Activated CD4-positive, alpha-beta T cell treated with anti-CD3 and anti-CD28 coated beads, Interleukin-2, amount 50 U/mL, for 48 hours (primary cell): ENCODE data around the gene CUZD1.

Experiments
- DNase-seq, 2 experiments: peaks; one replicate each; pipeline ENCODE4 v3.0.0-alpha.2; 2020

The CUZD1 gene

DNA sequence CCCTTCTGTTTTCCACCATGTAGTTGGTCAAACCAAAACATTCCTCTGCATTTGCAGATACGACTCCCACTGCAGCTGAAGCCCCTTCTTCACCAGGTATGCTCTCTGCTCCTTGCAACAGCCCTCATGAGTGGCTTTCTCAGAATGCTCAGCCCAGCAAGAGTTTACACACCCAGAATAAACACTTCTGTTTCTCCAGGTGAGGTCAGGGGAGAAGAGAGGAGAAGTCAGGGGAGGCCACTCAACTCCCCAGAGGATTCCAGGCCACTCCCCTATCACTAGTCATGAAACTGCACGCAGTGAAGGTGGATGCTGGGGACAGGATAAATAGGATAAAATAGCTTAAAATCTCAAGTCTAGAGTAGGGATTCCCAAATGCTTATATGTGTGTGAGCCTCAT, 31.2 kb downstream of the CUZD1 start:
- no peak for DNase-seq

GRCh38 chr10:122812751-122813150, 32.9 kb downstream of the CUZD1 start:
- no peak for DNase-seq

DNA sequence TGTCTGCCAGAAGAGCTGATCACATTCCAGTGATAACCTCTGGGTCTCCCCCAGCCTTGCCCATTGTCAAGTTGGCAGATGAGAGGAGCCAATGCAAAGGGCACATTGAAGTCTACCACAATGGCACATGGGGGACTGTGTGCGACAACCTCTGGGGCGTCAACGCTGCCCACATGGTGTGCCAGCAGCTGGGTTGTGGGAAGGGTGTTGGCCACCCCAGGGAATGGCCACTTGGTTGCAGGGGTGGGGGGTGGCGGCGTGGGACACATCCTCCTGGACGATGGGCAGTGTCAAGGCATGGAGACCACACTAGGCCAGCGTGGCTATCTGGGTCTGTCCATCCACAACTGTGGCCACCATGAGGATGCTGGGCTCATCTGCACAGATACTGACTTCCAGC, 43.4 kb downstream of the CUZD1 start:
- no peak for DNase-seq

- no peak for DNase-seq
These were observed 46.9 kb downstream of the CUZD1 start for GRCh38 chr10:122798704-122799231.

- no peak for DNase-seq
These were observed 48.9 kb downstream of the CUZD1 start for GRCh38 chr10:122796796-122797195.

DNA sequence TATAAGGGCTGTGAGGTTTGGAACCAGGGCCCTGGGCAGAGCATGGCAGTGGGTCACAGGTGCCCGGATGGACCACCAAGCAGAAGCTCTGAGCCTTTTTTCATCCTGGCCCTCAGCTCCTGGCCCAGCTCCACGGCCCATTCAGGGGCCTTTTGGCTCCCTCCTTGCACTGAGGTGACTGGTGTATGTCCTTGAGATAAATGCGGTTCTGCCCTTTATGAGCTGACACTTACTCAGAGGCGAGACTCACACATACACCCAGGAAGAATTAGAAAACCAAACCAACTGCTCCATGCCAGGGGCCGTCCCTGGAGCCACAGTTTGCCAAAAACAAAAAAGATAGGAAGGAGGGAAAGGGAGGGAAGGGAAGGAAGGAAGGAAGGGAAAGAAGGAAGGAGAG, 49.7 kb downstream of the CUZD1 start:
- DNase-seq = no peak

- DNase-seq = no peak
These were observed 59.4 kb downstream of the CUZD1 start for GRCh38 chr10:122786269-122786668.

- no peak for DNase-seq
These were observed 62.7 kb downstream of the CUZD1 start for GRCh38 chr10:122782911-122783310.
